GM21723 (cell line): Measurements from ENCODE around the gene DNAJC6.
A peak's percentile ranks its signal among the peaks of the same experiment; 100 is the strongest.

Source experiments
- ATAC-seq: cut with Tn5 transposase; IDR thresholded peaks from one replicate; pipeline ENCODE4 v1.9.1; 2021; ENCODE audit warnings: mild to moderate bottlenecking, moderate library complexity; ENCODE audit not compliant: unreplicated experiment

Gene DNAJC6

DNA sequence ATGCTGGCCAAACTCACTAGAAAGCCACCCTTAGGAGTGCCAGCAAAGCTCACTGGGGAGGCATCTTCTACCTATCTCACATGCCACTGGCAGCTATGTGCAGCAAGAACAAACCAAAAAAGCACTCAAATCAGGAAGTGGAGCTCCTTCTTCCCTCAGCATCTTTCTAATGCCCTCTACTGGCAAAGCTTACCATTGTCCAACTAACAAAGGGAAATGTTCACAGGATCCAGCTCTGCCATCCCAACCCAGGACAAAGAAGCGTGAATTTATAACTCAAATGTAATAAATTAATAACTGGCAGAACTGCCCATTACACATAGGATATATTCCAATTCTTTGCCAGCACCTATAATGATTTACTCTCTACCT lies 150.0 kb downstream of the DNAJC6 start:
- peak; percentile 78 for ATAC-seq
